CD4-positive, alpha-beta T cell (primary cell): ENCODE results near the gene SLC38A3. TPM values are rescaled to one million over a fixed set of nuclear protein-coding genes. Genes with fewer than 3 reads are reported as not detected.

Experiments
- ATAC-seq: fragments of 200-7000 bp; cut with Tn5 transposase; one replicate; pipeline ENCODE4 v1.10.0; 2022; ENCODE audit warnings: mild to moderate bottlenecking; ENCODE audit not compliant: poor library complexity
- CTCF ChIA-PET: fragments of 350-600 bp; sonication (Branson Sonifier 250); formaldehyde crosslinking; loops from one replicate; lab custom pipeline; 2021; ENCODE audit warnings: antibody characterized with exemption, inconsistent platforms; lab: Charles Lee
- POLR2A ChIA-PET: fragments of 350-600 bp; sonication (Branson Sonifier 250); formaldehyde crosslinking; loops from one replicate; lab custom pipeline; 2021; ENCODE audit warnings: antibody characterized with exemption, inconsistent platforms; lab: Charles Lee
- DNase-seq, 14 experiments: peaks; one replicate each; pipeline ENCODE4 v3.0.0-alpha.2; 2013 to 2020; ENCODE audit warnings: mixed read lengths in 2 of 14
- H3K27ac ChIP-seq, 2 donors: one replicate each; pipeline versions ENCODE4 v1.5.1 to v1.7.0; 2013; ENCODE audit warnings: low read length in 2 of 2, low read depth in 1 of 2, mild to moderate bottlenecking in 1 of 2
- H3K27me3 ChIP-seq, 2 experiments: 1 replicate in 1 of 2; 2 replicates in 1 of 2; pipeline versions ENCODE4 v1.6.1 to v1.7.0; 2013; ENCODE audit warnings: low read length in 2 of 2, control low read depth in 1 of 2, mild to moderate bottlenecking in 1 of 2, moderate library complexity in 1 of 2; ENCODE audit not compliant: insufficient read depth in 2 of 2, control insufficient read depth in 1 of 2
- H3K36me3 ChIP-seq: one replicate; pipeline ENCODE4 v1.6.1; 2013; ENCODE audit warnings: low read length, control low read depth; ENCODE audit not compliant: insufficient read depth
- H3K4me1 ChIP-seq: one replicate; pipeline ENCODE4 v1.6.1; 2013; ENCODE audit warnings: low read length, control low read depth; ENCODE audit not compliant: insufficient read depth
- H3K4me3 ChIP-seq: one replicate; pipeline ENCODE4 v1.5.1; 2013; ENCODE audit warnings: mild to moderate bottlenecking, low read length, moderate library complexity
- H3K9me3 ChIP-seq, 2 experiments: 1 replicate in 1 of 2; 2 replicates in 1 of 2; pipeline versions ENCODE4 v1.6.1 to v1.7.0; 2013; ENCODE audit warnings: low read length in 2 of 2, mild to moderate bottlenecking in 2 of 2, control low read depth in 1 of 2, moderate library complexity in 1 of 2; ENCODE audit not compliant: control insufficient read depth in 1 of 2, insufficient read depth in 1 of 2
- H3K27ac Mint-ChIP-seq: one replicate; pipeline ENCODE4 v1.8.0; 2020; ENCODE audit warnings: mixed read lengths
- H3K27me3 Mint-ChIP-seq: one replicate; pipeline ENCODE4 v1.8.0; 2021; ENCODE audit warnings: mixed read lengths
- H3K36me3 Mint-ChIP-seq: one replicate; pipeline ENCODE4 v1.8.0; 2021; ENCODE audit warnings: low read depth, mixed read lengths
- H3K4me1 Mint-ChIP-seq: one replicate; pipeline ENCODE4 v1.8.0; 2021; ENCODE audit warnings: low read depth, mixed read lengths
- H3K4me3 Mint-ChIP-seq: one replicate; pipeline ENCODE4 v1.8.0; 2020; ENCODE audit warnings: mild to moderate bottlenecking, mixed read lengths
- H3K9me3 Mint-ChIP-seq: one replicate; pipeline ENCODE4 v1.8.0; 2020; ENCODE audit warnings: mixed read lengths
- intact Hi-C, 2 experiments: fragments of 100-400 bp; cut with DNase I in 1 of 2; cut with micrococcal nuclease in 1 of 2; formaldehyde crosslinking; loops; one replicate each; pipeline versions ENCODE4 v1.15.1 to v1.9.0; 2023 to 2025; cut with DNase I, micrococcal nuclease
- total RNA-seq, 174 experiments: library from RNA in 2 of 174; stranded (reverse) in 2 of 174; gene quantifications; one replicate each; pipeline ENCODE4 v1.2.3 and lab custom pipeline; 2021 to 2026
- TF ChIP-seq, protein P1 (sequence below): fragments of 200-600 bp; IDR thresholded peaks from one replicate; pipeline ENCODE4 v1.8.0; 2022; ENCODE audit warnings: antibody characterized with exemption, mild to moderate bottlenecking

SLC38A3 gene
- total RNA-seq, 2 experiments from 2014 or later: 1.0 to 1.1 TPM

- Mint-ChIP-seq H3K27me3 (peaks cover 5% of the 10 kb centered on the region), H3K9me3 (no peaks in the 10 kb centered on the region), H3K4me3 (no peak overlapping the region), H3K4me1 (no peaks in the 10 kb centered on the region), H3K36me3 (peaks cover 21% of the 10 kb centered on the region), H3K27ac (no peak overlapping the region)
- H3K4me1 ChIP-seq: peaks cover 15% of the 10 kb centered on the region
- TF ChIP-seq, protein P1, sequence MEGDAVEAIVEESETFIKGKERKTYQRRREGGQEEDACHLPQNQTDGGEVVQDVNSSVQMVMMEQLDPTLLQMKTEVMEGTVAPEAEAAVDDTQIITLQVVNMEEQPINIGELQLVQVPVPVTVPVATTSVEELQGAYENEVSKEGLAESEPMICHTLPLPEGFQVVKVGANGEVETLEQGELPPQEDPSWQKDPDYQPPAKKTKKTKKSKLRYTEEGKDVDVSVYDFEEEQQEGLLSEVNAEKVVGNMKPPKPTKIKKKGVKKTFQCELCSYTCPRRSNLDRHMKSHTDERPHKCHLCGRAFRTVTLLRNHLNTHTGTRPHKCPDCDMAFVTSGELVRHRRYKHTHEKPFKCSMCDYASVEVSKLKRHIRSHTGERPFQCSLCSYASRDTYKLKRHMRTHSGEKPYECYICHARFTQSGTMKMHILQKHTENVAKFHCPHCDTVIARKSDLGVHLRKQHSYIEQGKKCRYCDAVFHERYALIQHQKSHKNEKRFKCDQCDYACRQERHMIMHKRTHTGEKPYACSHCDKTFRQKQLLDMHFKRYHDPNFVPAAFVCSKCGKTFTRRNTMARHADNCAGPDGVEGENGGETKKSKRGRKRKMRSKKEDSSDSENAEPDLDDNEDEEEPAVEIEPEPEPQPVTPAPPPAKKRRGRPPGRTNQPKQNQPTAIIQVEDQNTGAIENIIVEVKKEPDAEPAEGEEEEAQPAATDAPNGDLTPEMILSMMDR: no peak
- peaks cover 0 to 10% of the 10 kb centered on the region in 2 experiments for H3K27me3 ChIP-seq
- DNase-seq: no peak
- no peaks in the 10 kb centered on the region for H3K9me3 ChIP-seq
- intact Hi-C loops: no loop called here
- ATAC-seq: no peak
- H3K27ac ChIP-seq: no peak overlapping the region
- H3K4me3 ChIP-seq: no peak overlapping the region
- CTCF ChIA-PET: no interaction called here
- peaks cover 15% of the 10 kb centered on the region for H3K36me3 ChIP-seq
- POLR2A ChIA-PET: no interaction called here
These were observed 57.7 kb downstream of the SLC38A3 start for GRCh38 chr3:50262778-50263177.

DNA sequence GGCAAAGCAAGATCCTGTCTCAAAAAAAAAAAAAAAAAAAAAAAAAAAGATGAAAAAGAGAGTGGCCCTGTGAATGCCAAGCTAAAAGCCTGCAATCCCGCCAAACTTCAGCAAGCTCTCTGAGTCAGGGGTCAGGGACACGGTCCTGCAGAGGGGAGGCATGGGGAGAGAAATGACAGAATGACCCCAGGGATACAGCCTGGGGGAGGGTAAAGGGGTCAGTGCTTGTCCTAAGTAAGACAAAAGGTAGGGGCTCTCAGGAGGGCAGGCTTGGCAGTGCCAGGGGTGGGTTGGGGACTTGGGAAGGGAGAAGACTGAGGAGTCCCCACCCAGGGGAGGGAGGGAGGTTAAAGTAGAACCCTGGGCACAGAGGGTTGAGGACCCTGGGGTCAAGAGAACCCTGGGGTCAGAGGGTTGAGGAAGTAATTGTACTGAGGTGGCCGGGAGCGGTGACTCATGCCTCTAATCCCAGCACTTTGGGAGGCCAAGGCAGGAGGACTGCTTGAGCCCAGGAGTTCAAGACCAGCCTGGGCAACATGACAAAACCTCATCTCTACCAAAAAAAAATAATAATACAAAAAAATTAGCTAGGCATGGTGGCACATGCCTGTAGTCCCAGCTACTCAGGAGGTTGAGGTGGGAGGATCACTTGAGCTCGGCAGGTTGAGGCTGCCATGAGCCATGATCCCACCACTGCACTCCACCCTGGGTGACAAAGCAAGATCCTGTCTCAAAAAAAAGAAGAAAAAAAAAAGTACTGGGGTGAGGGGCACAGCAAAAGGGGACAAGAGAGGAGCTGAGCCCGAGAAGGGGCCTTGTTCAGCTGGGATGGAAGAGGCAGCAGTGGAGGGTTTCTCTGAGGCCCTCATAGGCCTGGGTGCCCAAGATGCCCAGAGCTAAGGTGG lies 58.7 kb downstream of the SLC38A3 start:
- no peaks in the 10 kb centered on the region for H3K9me3 Mint-ChIP-seq
- Histone ChIP-seq H3K36me3 (peaks cover 6% of the 10 kb centered on the region), H3K9me3 (no peaks in the 10 kb centered on the region), H3K27me3 (peaks cover 0 to 10% of the 10 kb centered on the region in 2 experiments), H3K27ac (no peak overlapping the region), H3K4me3 (no peak overlapping the region), H3K4me1 (peaks cover 15% of the 10 kb centered on the region)
- TF ChIP-seq, protein P1: no peak
- no peak overlapping the region for H3K27ac Mint-ChIP-seq
- peaks cover 13% of the 10 kb centered on the region for H3K27me3 Mint-ChIP-seq
- POLR2A ChIA-PET: interaction anchor here (0.8 to 1.1 kb wide), 2 partner anchors 12 to 17 kb away, joined by 3 read pairs; no protein-coding TSS in a partner anchor
- no peaks in the 10 kb centered on the region for H3K4me1 Mint-ChIP-seq
- no peak overlapping the region for H3K4me3 Mint-ChIP-seq
- peaks cover 11% of the 10 kb centered on the region for H3K36me3 Mint-ChIP-seq
- DNase-seq (no peak), ATAC-seq (no peak)
- intact Hi-C loops: no loop called here
- CTCF ChIA-PET: interaction anchor here (0.6 kb wide), 1 partner anchor 17 kb away, joined by 3 read pairs; no protein-coding TSS in a partner anchor

DNA sequence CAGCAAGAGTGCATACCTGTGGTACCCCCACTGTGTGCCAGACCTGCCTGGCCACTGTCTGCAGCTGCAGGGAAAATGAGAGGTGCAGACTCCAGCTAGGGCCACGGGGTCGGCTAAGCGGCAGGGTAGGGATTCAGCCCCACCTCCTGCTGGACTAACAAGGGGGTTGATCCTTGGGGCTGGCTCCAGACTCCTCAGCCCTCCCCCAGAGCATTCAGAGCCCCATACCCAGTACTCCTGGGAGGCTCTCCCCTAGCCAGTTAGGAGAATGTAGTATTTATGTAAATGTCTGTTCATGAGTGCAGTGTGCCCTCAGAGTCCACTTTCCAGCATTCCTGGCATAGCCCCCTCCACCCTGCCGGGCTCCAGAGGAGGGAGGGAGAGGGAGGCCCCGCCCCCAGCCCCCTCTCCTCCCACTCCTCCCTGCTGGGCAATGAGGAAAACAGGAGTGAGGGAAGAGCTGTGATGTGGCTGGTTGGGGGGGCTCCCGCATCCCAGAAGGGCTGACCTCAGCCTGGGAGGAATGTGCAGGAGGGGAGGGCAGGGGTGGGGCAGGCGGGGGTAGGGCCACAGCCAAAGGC lies 59.4 kb downstream of the SLC38A3 start:
- peaks cover under 1% of the 10 kb centered on the region for H3K36me3 ChIP-seq
- no peak for ATAC-seq
- peaks cover 0 to 10% of the 10 kb centered on the region in 2 experiments for H3K27me3 ChIP-seq
- no peak for DNase-seq
- POLR2A ChIA-PET: interaction anchor here (0.8 to 1.1 kb wide), 2 partner anchors 11 to 18 kb away, joined by 3 read pairs; no protein-coding TSS in a partner anchor
- intact Hi-C loops: no loop called here
- CTCF ChIA-PET: no interaction called here
- H3K27ac ChIP-seq: no peak overlapping the region
- H3K4me3 ChIP-seq: no peak overlapping the region
- Mint-ChIP-seq H3K36me3 (peaks cover 4% of the 10 kb centered on the region), H3K27ac (no peak overlapping the region), H3K4me1 (no peaks in the 10 kb centered on the region), H3K27me3 (peaks cover 15% of the 10 kb centered on the region), H3K4me3 (no peak overlapping the region), H3K9me3 (no peaks in the 10 kb centered on the region)
- peaks cover 12% of the 10 kb centered on the region for H3K4me1 ChIP-seq
- no peaks in the 10 kb centered on the region for H3K9me3 ChIP-seq
- TF ChIP-seq, protein P1: no peak
